Mesendoderm (in vitro differentiated cells): ENCODE data around the gene KCNH4.
"Not testable (repeated sequence)": the region's sequence is repeated elsewhere in the genome, so short reads cannot be mapped to it uniquely, and the experiment has no call there.

Source experiments
- DNase-seq: peaks from one replicate; pipeline ENCODE4 v3.0.0; 2013
- H2AK5ac ChIP-seq: 2 replicates; pipeline ENCODE4 v1.6.1; 2013; ENCODE audit warnings: low read length, inconsistent platforms
- H2BK120ac ChIP-seq: 2 replicates; pipeline ENCODE4 v1.6.1; 2013; ENCODE audit warnings: low read depth, mild to moderate bottlenecking, low read length, moderate library complexity, mixed read lengths
- H2BK15ac ChIP-seq: replicated peaks from 2 replicates; pipeline ENCODE4 v1.6.1; 2013; ENCODE audit warnings: low read depth, mild to moderate bottlenecking, moderate library complexity
- H2BK5ac ChIP-seq: 2 replicates; pipeline ENCODE4 v1.6.1; 2013; ENCODE audit warnings: low read length, inconsistent platforms
- H3K18ac ChIP-seq: 2 replicates; pipeline ENCODE4 v1.6.1; 2013; ENCODE audit warnings: mild to moderate bottlenecking, low read length, mixed read lengths
- H3K23ac ChIP-seq: one replicate; pipeline ENCODE4 v1.6.1; 2013; ENCODE audit warnings: low read length
- H3K27ac ChIP-seq: 2 replicates; pipeline ENCODE4 v1.5.1; 2013; ENCODE audit warnings: low read depth, mild to moderate bottlenecking, inconsistent platforms, low read length, moderate library complexity
- H3K27me3 ChIP-seq: 2 replicates; pipeline ENCODE4 v1.6.1; 2013; ENCODE audit warnings: low read length, control low read depth, mild to moderate bottlenecking, inconsistent platforms; ENCODE audit not compliant: insufficient read depth, poor library complexity
- H3K36me3 ChIP-seq: 2 replicates; pipeline ENCODE4 v1.6.1; 2013; ENCODE audit warnings: low read length, inconsistent platforms; ENCODE audit not compliant: control insufficient read depth, insufficient read depth
- H3K4ac ChIP-seq: one replicate; pipeline ENCODE4 v1.6.1; 2013; ENCODE audit warnings: low read depth, mild to moderate bottlenecking, low read length, moderate library complexity
- H3K4me1 ChIP-seq: 2 replicates; pipeline ENCODE4 v1.6.1; 2013; ENCODE audit warnings: low read depth, low read length, inconsistent platforms; ENCODE audit not compliant: control insufficient read depth
- H3K4me2 ChIP-seq: 2 replicates; pipeline ENCODE4 v1.6.1; 2013; ENCODE audit warnings: low read length
- H3K4me3 ChIP-seq: 2 replicates; pipeline ENCODE4 v1.5.1; 2013; ENCODE audit warnings: mild to moderate bottlenecking, low read length
- H3K56ac ChIP-seq: one replicate; pipeline ENCODE4 v1.6.1; 2013; ENCODE audit warnings: low read length
- H3K79me1 ChIP-seq: 2 replicates; pipeline ENCODE4 v1.6.1; 2013; ENCODE audit warnings: low read length, inconsistent platforms
- H3K79me2 ChIP-seq: 2 replicates; pipeline ENCODE4 v1.6.1; 2013; ENCODE audit warnings: mild to moderate bottlenecking, low read length; ENCODE audit not compliant: control insufficient read depth, insufficient read depth
- H3K9ac ChIP-seq: 2 replicates; pipeline ENCODE4 v1.6.1; 2013; ENCODE audit warnings: low read length, inconsistent platforms
- H4K5ac ChIP-seq: one replicate; pipeline ENCODE4 v1.6.1; 2013; ENCODE audit warnings: low read length
- H4K8ac ChIP-seq: one replicate; pipeline ENCODE4 v1.6.1; 2013; ENCODE audit warnings: low read depth, mild to moderate bottlenecking, control low read depth, low read length, moderate library complexity
- WGBS: extraction: QIAGEN DNeasy Blood & Tissue Kit; methylation state at CpG from one replicate; pipeline ENCODE4 v1.1.7; 2013; ENCODE audit warnings: low lambda C conversion rate, missing lambda C conversion rate; ENCODE audit not compliant: insufficient coverage; ENCODE audit errors: extremely low coverage; 5-methylcytosine and 5-hydroxymethylcytosine counted together

Gene KCNH4

GRCh38 chr17:42206153-42206612 lies 25.2 kb upstream of the KCNH4 start:
- not testable (repeated sequence) for DNase-seq, H2AK5ac ChIP-seq, H2BK120ac ChIP-seq, H3K18ac ChIP-seq, H3K27ac ChIP-seq, H3K79me1 ChIP-seq, H3K79me2 ChIP-seq, H3K4me2 ChIP-seq, H4K5ac ChIP-seq, H3K4me3 ChIP-seq, H2BK15ac ChIP-seq, H3K56ac ChIP-seq, H3K27me3 ChIP-seq, H3K23ac ChIP-seq, H4K8ac ChIP-seq, H3K36me3 ChIP-seq, H3K9ac ChIP-seq, H3K4me1 ChIP-seq, H2BK5ac ChIP-seq, H3K4ac ChIP-seq
- WGBS: no CpG with 5 or more reads among the region's 8 CpGs

- WGBS: no CpG with 5 or more reads among the region's 2 CpGs
- Histone ChIP-seq H3K9ac (no peak overlapping the region), H3K4me1 (no peaks in the 10 kb centered on the region), H3K4me3 (no peak overlapping the region), H2BK15ac (no peak overlapping the region), H3K79me1 (no peaks in the 10 kb centered on the region), H3K23ac (no peak overlapping the region), H3K27ac (no peak overlapping the region), H2BK5ac (no peak overlapping the region), H3K4me2 (no peak overlapping the region), H3K4ac (no peak overlapping the region), H3K56ac (no peak overlapping the region), H3K79me2 (no peaks in the 10 kb centered on the region), H3K18ac (no peak overlapping the region), H4K8ac (no peak overlapping the region), H3K27me3 (no peaks in the 10 kb centered on the region), H2BK120ac (no peak overlapping the region), H3K36me3 (peaks cover 4% of the 10 kb centered on the region), H4K5ac (no peak overlapping the region), H2AK5ac (no peak overlapping the region)
- DNase-seq: no peak
Observed at GRCh38 chr17:42203354-42203753, 22.4 kb upstream of the KCNH4 start.

- H3K27me3 ChIP-seq: no peaks in the 10 kb centered on the region
- no peak overlapping the region for H3K18ac ChIP-seq
- H3K56ac ChIP-seq: no peak overlapping the region
- no peak overlapping the region for H4K8ac ChIP-seq
- H3K9ac ChIP-seq: no peak overlapping the region
- no CpG with 5 or more reads among the region's 5 CpGs for WGBS
- H2AK5ac ChIP-seq: no peak overlapping the region
- no peaks in the 10 kb centered on the region for H3K79me2 ChIP-seq
- H3K4me2 ChIP-seq: no peak overlapping the region
- H2BK15ac ChIP-seq: no peak overlapping the region
- DNase-seq: no peak
- H2BK120ac ChIP-seq: no peak overlapping the region
- H3K4ac ChIP-seq: no peak overlapping the region
- no peak overlapping the region for H3K27ac ChIP-seq
- H3K36me3 ChIP-seq: peaks cover 4% of the 10 kb centered on the region
- no peak overlapping the region for H2BK5ac ChIP-seq
- no peaks in the 10 kb centered on the region for H3K79me1 ChIP-seq
- H3K4me3 ChIP-seq: no peak overlapping the region
- H3K4me1 ChIP-seq: no peaks in the 10 kb centered on the region
- H4K5ac ChIP-seq: no peak overlapping the region
- no peak overlapping the region for H3K23ac ChIP-seq
Observed at GRCh38 chr17:42202696-42203095, 21.8 kb upstream of the KCNH4 start.

GRCh38 chr17:42202159-42202558 lies 21.2 kb upstream of the KCNH4 start:
- no peak for DNase-seq
- no peaks in the 10 kb centered on the region for H3K4me1 ChIP-seq
- no peak overlapping the region for H3K4ac ChIP-seq
- peaks cover 2% of the 10 kb centered on the region for H3K36me3 ChIP-seq
- no CpG with 5 or more reads among the region's 6 CpGs for WGBS
- no peak overlapping the region for H2BK120ac ChIP-seq
- H3K56ac ChIP-seq: no peak overlapping the region
- no peaks in the 10 kb centered on the region for H3K27me3 ChIP-seq
- no peak overlapping the region for H3K18ac ChIP-seq
- no peak overlapping the region for H3K23ac ChIP-seq
- no peak overlapping the region for H3K27ac ChIP-seq
- no peak overlapping the region for H2BK15ac ChIP-seq
- H4K5ac ChIP-seq: no peak overlapping the region
- H2AK5ac ChIP-seq: no peak overlapping the region
- H2BK5ac ChIP-seq: no peak overlapping the region
- no peak overlapping the region for H4K8ac ChIP-seq
- no peaks in the 10 kb centered on the region for H3K79me1 ChIP-seq
- no peaks in the 10 kb centered on the region for H3K79me2 ChIP-seq
- no peak overlapping the region for H3K4me2 ChIP-seq
- H3K9ac ChIP-seq: no peak overlapping the region
- H3K4me3 ChIP-seq: no peak overlapping the region

GRCh38 chr17:42201458-42201772 lies 20.5 kb upstream of the KCNH4 start:
- no peak for DNase-seq
- no peak overlapping the region for H3K9ac ChIP-seq
- H3K4me1 ChIP-seq: no peaks in the 10 kb centered on the region
- no peaks in the 10 kb centered on the region for H3K79me1 ChIP-seq
- H3K4ac ChIP-seq: no peak overlapping the region
- WGBS: no CpG with 5 or more reads among the region's 10 CpGs
- H3K23ac ChIP-seq: no peak overlapping the region
- H2BK120ac ChIP-seq: no peak overlapping the region
- H2BK5ac ChIP-seq: no peak overlapping the region
- H2BK15ac ChIP-seq: no peak overlapping the region
- no peak overlapping the region for H3K4me2 ChIP-seq
- no peak overlapping the region for H3K56ac ChIP-seq
- no peaks in the 10 kb centered on the region for H3K79me2 ChIP-seq
- no peak overlapping the region for H3K4me3 ChIP-seq
- no peak overlapping the region for H3K27ac ChIP-seq
- no peak overlapping the region for H4K8ac ChIP-seq
- H2AK5ac ChIP-seq: no peak overlapping the region
- H3K18ac ChIP-seq: no peak overlapping the region
- H3K36me3 ChIP-seq: peaks cover 2% of the 10 kb centered on the region
- H3K27me3 ChIP-seq: no peaks in the 10 kb centered on the region
- no peak overlapping the region for H4K5ac ChIP-seq

- H3K23ac ChIP-seq: no peak overlapping the region
- WGBS: no CpG with 5 or more reads among the region's 14 CpGs
- H3K4me3 ChIP-seq: no peak overlapping the region
- H2AK5ac ChIP-seq: no peak overlapping the region
- no peaks in the 10 kb centered on the region for H3K79me1 ChIP-seq
- H3K79me2 ChIP-seq: no peaks in the 10 kb centered on the region
- no peak overlapping the region for H2BK120ac ChIP-seq
- no peak overlapping the region for H4K5ac ChIP-seq
- H3K4ac ChIP-seq: no peak overlapping the region
- H3K27me3 ChIP-seq: no peaks in the 10 kb centered on the region
- no peak for DNase-seq
- H3K56ac ChIP-seq: peak overlapping the region; percentile 25
- H3K9ac ChIP-seq: no peak overlapping the region
- H2BK15ac ChIP-seq: no peak overlapping the region
- H4K8ac ChIP-seq: no peak overlapping the region
- H3K27ac ChIP-seq: no peak overlapping the region
- H3K4me1 ChIP-seq: no peaks in the 10 kb centered on the region
- no peak overlapping the region for H3K18ac ChIP-seq
- H3K36me3 ChIP-seq: peaks cover 2% of the 10 kb centered on the region
- H2BK5ac ChIP-seq: no peak overlapping the region
- H3K4me2 ChIP-seq: no peak overlapping the region
Observed at GRCh38 chr17:42200706-42201457, 19.9 kb upstream of the KCNH4 start.
